BLaER1 (cell line): ENCODE results near the gene FHL1.

ENCODE experiments used
- H3K27ac ChIP-seq: shearing (Covaris generic); formaldehyde crosslinking; 2 replicates; pipeline ENCODE4 v1.8.1; 2022
- H3K27me3 ChIP-seq: shearing (Covaris generic); formaldehyde crosslinking; 2 replicates; pipeline ENCODE4 v1.8.1; 2022
- H3K36me3 ChIP-seq: shearing (Covaris generic); formaldehyde crosslinking; 2 replicates; pipeline ENCODE4 v1.8.1; 2022
- H3K4me1 ChIP-seq: shearing (Covaris generic); formaldehyde crosslinking; 2 replicates; pipeline ENCODE4 v1.8.1; 2022
- H3K4me2 ChIP-seq: shearing (Covaris generic); formaldehyde crosslinking; 2 replicates; pipeline ENCODE4 v1.8.1; 2022
- H3K4me3 ChIP-seq: shearing (Covaris generic); formaldehyde crosslinking; 2 replicates; pipeline ENCODE4 v1.8.1; 2022
- H3K9ac ChIP-seq: shearing (Covaris generic); formaldehyde crosslinking; 2 replicates; pipeline ENCODE4 v1.8.1; 2022
- H3K9me3 ChIP-seq: shearing (Covaris generic); formaldehyde crosslinking; 2 replicates; pipeline ENCODE4 v1.8.1; 2022
- H4K20me1 ChIP-seq: shearing (Covaris generic); formaldehyde crosslinking; 2 replicates; pipeline ENCODE4 v1.8.1; 2022
- Cebpa-rat ChIP-seq: shearing (Covaris generic); IDR thresholded peaks from 2 replicates; pipeline ENCODE4 v1.8.1; 2022

The FHL1 gene

GRCh38 chrX:136212557-136213111 is 65.3 kb downstream of the FHL1 start:
- peaks cover 42% of the 10 kb centered on the region; the same call in 1 of the 2 replicates for H4K20me1 ChIP-seq
- H3K27ac ChIP-seq: peak overlapping the region; percentile 31; the same call in 1 of the 2 replicates
- TF ChIP-seq Cebpa-rat: no peak
- H3K4me2 ChIP-seq: peak overlapping the region; percentile 73
- H3K36me3 ChIP-seq: peaks cover 14% of the 10 kb centered on the region
- H3K27me3 ChIP-seq: peaks cover 94% of the 10 kb centered on the region
- no peaks in the 10 kb centered on the region for H3K9me3 ChIP-seq
- H3K9ac ChIP-seq: peak overlapping the region; percentile 44; the same call in 1 of the 2 replicates
- H3K4me1 ChIP-seq: peaks cover 66% of the 10 kb centered on the region
- H3K4me3 ChIP-seq: no peak overlapping the region

DNA sequence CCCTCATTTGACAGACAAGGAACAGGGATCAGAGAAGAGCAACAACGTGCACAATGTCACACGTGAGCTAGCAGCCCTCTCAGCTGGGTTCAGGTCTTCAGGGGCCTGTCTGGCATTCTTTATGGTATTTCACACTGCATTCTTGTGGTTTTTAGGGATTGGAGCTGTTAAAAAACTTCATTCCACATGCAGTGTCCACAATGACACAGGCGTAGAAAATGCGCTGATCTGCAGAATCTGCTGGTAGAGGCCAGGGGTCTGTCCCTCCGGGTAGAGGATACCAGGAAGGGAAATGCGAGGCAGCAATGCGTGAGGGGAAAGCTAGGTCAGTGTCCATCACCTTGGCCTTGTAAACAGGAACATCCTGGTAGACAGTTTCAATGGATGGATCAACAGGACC is 67.2 kb downstream of the FHL1 start:
- Histone ChIP-seq H3K36me3 (peaks cover 24% of the 10 kb centered on the region), H3K4me3 (no peak overlapping the region), H4K20me1 (peaks cover 50% of the 10 kb centered on the region; the same call in 1 of the 2 replicates), H3K4me2 (0 out of 2 replicates have a peak overlapping the region, but pooled peaks have one; percentile 28), H3K27ac (no peak overlapping the region), H3K9ac (no peak overlapping the region), H3K9me3 (no peaks in the 10 kb centered on the region), H3K4me1 (peaks cover 48% of the 10 kb centered on the region), H3K27me3 (peaks cover 96% of the 10 kb centered on the region)
- no peak for TF ChIP-seq Cebpa-rat

DNA sequence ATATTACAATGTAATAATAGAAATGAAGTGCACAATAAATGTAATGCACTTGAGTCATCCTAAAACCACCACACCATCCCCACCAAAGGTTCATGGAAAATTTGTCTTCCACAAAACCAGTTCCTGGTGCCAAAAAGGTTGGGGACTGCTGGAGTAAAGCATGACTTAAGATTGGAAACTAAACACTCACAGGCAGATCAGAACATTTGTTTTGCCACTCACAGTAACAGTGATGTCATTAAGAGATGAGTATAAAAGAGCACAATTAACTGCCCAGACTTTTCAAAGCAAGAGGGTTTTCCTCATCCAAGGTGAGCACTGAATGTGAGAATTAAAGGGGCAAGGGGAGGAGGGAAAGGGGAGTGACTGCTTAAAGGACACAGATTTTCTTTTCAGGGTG is 68.2 kb downstream of the FHL1 start:
- H3K4me1 ChIP-seq: peaks cover 41% of the 10 kb centered on the region
- no peak overlapping the region for H3K9ac ChIP-seq
- TF ChIP-seq Cebpa-rat: no peak
- H3K36me3 ChIP-seq: peaks cover 33% of the 10 kb centered on the region
- no peak overlapping the region for H3K27ac ChIP-seq
- H3K4me2 ChIP-seq: no peak overlapping the region
- H4K20me1 ChIP-seq: peaks cover 49% of the 10 kb centered on the region; the same call in 1 of the 2 replicates
- H3K9me3 ChIP-seq: no peaks in the 10 kb centered on the region
- peaks cover 96% of the 10 kb centered on the region for H3K27me3 ChIP-seq
- no peak overlapping the region for H3K4me3 ChIP-seq

GRCh38 chrX:136219893-136220292 is 72.6 kb downstream of the FHL1 start:
- H3K36me3 ChIP-seq: peaks cover 73% of the 10 kb centered on the region
- peaks cover under 1% of the 10 kb centered on the region; the same call in 1 of the 2 replicates for H3K4me1 ChIP-seq
- H3K4me2 ChIP-seq: no peak overlapping the region
- H4K20me1 ChIP-seq: peaks cover 25% of the 10 kb centered on the region; the same call in 1 of the 2 replicates
- H3K27ac ChIP-seq: no peak overlapping the region
- no peak overlapping the region for H3K9ac ChIP-seq
- H3K27me3 ChIP-seq: peaks cover 98% of the 10 kb centered on the region
- no peak for TF ChIP-seq Cebpa-rat
- H3K4me3 ChIP-seq: no peak overlapping the region
- H3K9me3 ChIP-seq: no peaks in the 10 kb centered on the region

DNA sequence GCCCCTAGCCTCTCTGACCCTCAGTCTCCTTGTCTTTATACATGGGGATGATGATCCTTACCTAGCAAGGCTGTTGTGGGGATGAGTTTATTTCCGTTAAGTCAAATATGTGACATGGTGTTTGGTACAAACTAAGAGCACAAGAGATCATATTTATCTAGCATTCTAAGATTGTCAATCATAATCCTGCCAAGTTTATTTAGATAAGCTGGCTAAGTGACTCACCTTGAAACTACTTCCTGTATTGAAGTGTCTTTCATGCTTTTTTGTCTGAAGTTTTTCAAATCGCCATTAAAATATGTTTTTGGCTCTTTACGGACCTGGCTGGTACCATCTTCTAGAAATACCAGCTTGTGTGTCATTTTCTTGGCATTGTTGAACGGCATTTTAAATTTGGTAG is 73.2 kb downstream of the FHL1 start:
- TF ChIP-seq Cebpa-rat: no peak
- H3K9ac ChIP-seq: no peak overlapping the region
- H3K4me2 ChIP-seq: no peak overlapping the region
- H3K27ac ChIP-seq: no peak overlapping the region
- H3K27me3 ChIP-seq: peaks cover 98% of the 10 kb centered on the region
- no peaks in the 10 kb centered on the region for H3K9me3 ChIP-seq
- no peak overlapping the region for H3K4me3 ChIP-seq
- peaks cover 78% of the 10 kb centered on the region for H3K36me3 ChIP-seq
- peaks cover 21% of the 10 kb centered on the region; the same call in 1 of the 2 replicates for H4K20me1 ChIP-seq
- H3K4me1 ChIP-seq: no peaks in the 10 kb centered on the region

- no peaks in the 10 kb centered on the region for H3K4me1 ChIP-seq
- TF ChIP-seq Cebpa-rat: no peak
Measured at GRCh38 chrX:136220951-136221350, 73.6 kb downstream of the FHL1 start.

GRCh38 chrX:136221851-136222513 is 74.6 kb downstream of the FHL1 start:
- peaks cover 21% of the 10 kb centered on the region; the same call in 1 of the 2 replicates for H4K20me1 ChIP-seq
- H3K9ac ChIP-seq: no peak overlapping the region
- H3K9me3 ChIP-seq: no peaks in the 10 kb centered on the region
- H3K27ac ChIP-seq: no peak overlapping the region
- no peak overlapping the region for H3K4me2 ChIP-seq
- TF ChIP-seq Cebpa-rat: no peak
- H3K27me3 ChIP-seq: peaks cover 98% of the 10 kb centered on the region
- H3K36me3 ChIP-seq: peaks cover 91% of the 10 kb centered on the region
- no peak overlapping the region for H3K4me3 ChIP-seq
- no peaks in the 10 kb centered on the region for H3K4me1 ChIP-seq

More at GRCh38 chrX:136220951-136221350, 73.6 kb downstream of the FHL1 start:
- no peak overlapping the region for H3K27ac ChIP-seq
- no peak overlapping the region for H3K4me2 ChIP-seq
- peaks cover 98% of the 10 kb centered on the region for H3K27me3 ChIP-seq
- H3K9ac ChIP-seq: no peak overlapping the region
- no peaks in the 10 kb centered on the region for H3K9me3 ChIP-seq
- H4K20me1 ChIP-seq: peaks cover 21% of the 10 kb centered on the region; the same call in 1 of the 2 replicates
- H3K4me3 ChIP-seq: no peak overlapping the region
- H3K36me3 ChIP-seq: peaks cover 82% of the 10 kb centered on the region

DNA sequence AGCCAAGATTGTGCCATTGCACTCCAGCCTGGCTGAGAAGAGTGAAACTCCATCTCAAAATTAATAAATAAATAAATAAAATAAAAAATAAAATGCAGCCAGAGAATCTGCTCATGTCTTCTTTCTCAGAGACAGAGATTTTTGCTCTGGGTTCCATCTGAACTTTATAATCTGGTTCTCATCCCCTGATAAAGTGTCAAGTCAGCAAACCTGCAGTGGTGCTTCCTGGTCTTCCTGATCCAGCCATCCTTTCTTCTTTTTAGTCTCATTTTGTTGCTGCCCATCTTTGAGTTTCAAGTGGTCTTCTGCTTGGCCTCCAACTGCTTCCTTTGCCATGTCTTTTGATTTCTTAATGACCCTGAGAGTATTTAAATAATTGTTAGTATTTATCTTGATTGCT is 79.7 kb downstream of the FHL1 start:
- H3K4me3 ChIP-seq: no peak overlapping the region
- peaks cover 54% of the 10 kb centered on the region for H3K36me3 ChIP-seq
- no peak overlapping the region for H3K27ac ChIP-seq
- no peak for TF ChIP-seq Cebpa-rat
- peaks cover 12% of the 10 kb centered on the region for H3K4me1 ChIP-seq
- peaks cover 7% of the 10 kb centered on the region; the same call in 1 of the 2 replicates for H4K20me1 ChIP-seq
- no peak overlapping the region for H3K9ac ChIP-seq
- no peak overlapping the region for H3K4me2 ChIP-seq
- H3K27me3 ChIP-seq: peaks cover 90% of the 10 kb centered on the region
- no peaks in the 10 kb centered on the region for H3K9me3 ChIP-seq

DNA sequence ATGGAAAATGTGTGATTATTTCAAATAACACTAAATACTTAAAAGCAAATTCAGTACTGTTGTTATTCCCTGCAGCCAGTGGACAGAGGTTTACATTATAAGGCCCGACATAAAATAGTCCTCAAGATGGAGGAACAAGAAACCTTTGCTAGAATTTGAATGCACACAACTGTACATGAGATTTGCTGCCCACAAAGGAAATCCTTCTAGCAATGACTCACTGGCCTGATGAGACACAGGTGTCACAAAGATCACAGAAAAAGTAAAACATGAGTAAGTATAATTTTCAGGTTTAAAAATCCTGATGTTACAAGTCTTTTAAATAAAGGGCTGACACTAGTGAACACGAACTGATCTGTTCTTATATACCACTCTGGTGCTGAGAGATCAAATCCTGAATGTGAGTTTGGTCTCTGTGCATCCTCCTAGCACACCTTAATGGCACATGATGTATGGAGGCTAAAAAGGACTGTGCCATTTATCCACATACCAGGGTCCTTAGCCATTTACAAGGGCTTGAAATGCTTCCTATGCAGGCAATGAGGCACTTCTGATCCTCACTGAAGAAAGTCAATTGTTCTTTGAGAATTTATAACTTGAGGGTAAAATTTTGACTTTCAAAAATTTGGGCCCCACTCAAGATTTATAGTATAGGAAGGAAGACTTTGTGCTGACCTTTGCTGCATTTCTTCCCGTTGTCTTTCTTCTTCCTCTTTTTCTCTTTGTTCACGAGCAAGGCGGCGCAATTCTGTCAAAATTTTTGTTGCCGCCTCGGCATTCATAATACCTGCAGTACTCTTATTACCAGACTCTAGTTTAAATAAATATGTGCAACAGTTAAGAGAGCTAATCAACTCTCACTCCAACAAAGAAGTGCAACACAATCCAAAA is 80.9 kb downstream of the FHL1 start:
- Histone ChIP-seq H3K36me3 (peaks cover 46% of the 10 kb centered on the region), H4K20me1 (peaks cover 9% of the 10 kb centered on the region; the same call in 1 of the 2 replicates), H3K9ac (no peak overlapping the region), H3K4me3 (no peak overlapping the region), H3K27ac (peak overlapping the region; percentile 29), H3K4me1 (peaks cover 12% of the 10 kb centered on the region), H3K9me3 (no peaks in the 10 kb centered on the region), H3K4me2 (peak overlapping the region; percentile 36), H3K27me3 (peaks cover 89% of the 10 kb centered on the region)
- no peak for TF ChIP-seq Cebpa-rat
